Stimulated activated CD4-positive, alpha-beta T cell treated with anti-CD3 and anti-CD28 coated beads, TNF-alpha, amount 100 ng/mL, for 4 hours (primary cell): Measurements from ENCODE around the gene PRKAG2.
"Not testable (repeated sequence)": the region's sequence is repeated elsewhere in the genome, so short reads cannot be mapped to it uniquely, and the experiment has no call there.

ENCODE experiments used
- DNase-seq, 3 experiments: peaks; one replicate each; pipeline ENCODE4 v3.0.0-alpha.2; 2020; ENCODE audit warnings: low read depth in 3 of 3

PRKAG2 gene

GRCh38 chr7:151786936-151787335, 90.0 kb downstream of the PRKAG2 start:
- DNase-seq: no peak

GRCh38 chr7:151786241-151786640, 90.7 kb downstream of the PRKAG2 start:
- DNase-seq: no peak

GRCh38 chr7:151785681-151785965, 91.3 kb downstream of the PRKAG2 start:
- DNase-seq: no peak

GRCh38 chr7:151784853-151785680, 91.8 kb downstream of the PRKAG2 start:
- DNase-seq: no peak

GRCh38 chr7:151783958-151784575, 92.8 kb downstream of the PRKAG2 start:
- DNase-seq: no peak

- DNase-seq: peak; percentile 36 to 52 (median 48)
Observed at GRCh38 chr7:151782598-151783448, 94.1 kb downstream of the PRKAG2 start.

- not testable (repeated sequence) for DNase-seq
Observed at GRCh38 chr7:151782256-151782597, 94.7 kb downstream of the PRKAG2 start.

- no peak for DNase-seq
Observed at GRCh38 chr7:151781161-151781845, 95.6 kb downstream of the PRKAG2 start.

GRCh38 chr7:151780631-151781030, 96.3 kb downstream of the PRKAG2 start:
- DNase-seq: no peak

GRCh38 chr7:151779678-151780077, 97.2 kb downstream of the PRKAG2 start:
- no peak for DNase-seq

- DNase-seq: no peak
Observed at GRCh38 chr7:151779255-151779654, 97.7 kb downstream of the PRKAG2 start.

GRCh38 chr7:151777908-151778670, 98.8 kb downstream of the PRKAG2 start:
- DNase-seq: no peak

GRCh38 chr7:151777495-151777880, 99.4 kb downstream of the PRKAG2 start:
- no peak for DNase-seq

- no peak for DNase-seq
Observed at GRCh38 chr7:151776876-151777494, 99.9 kb downstream of the PRKAG2 start.

GRCh38 chr7:151776446-151776845, 100.5 kb downstream of the PRKAG2 start:
- no peak for DNase-seq

GRCh38 chr7:151775547-151776443, 101.1 kb downstream of the PRKAG2 start:
- DNase-seq: no peak

GRCh38 chr7:151774951-151775350, 102.0 kb downstream of the PRKAG2 start:
- no peak for DNase-seq

GRCh38 chr7:151773797-151774196, 103.1 kb downstream of the PRKAG2 start:
- DNase-seq: no peak

- DNase-seq: no peak
Observed at GRCh38 chr7:151770232-151770631, 106.7 kb downstream of the PRKAG2 start.
